ENCODE measurements around the gene TMED1. TPM values are rescaled to one million over a fixed set of nuclear protein-coding genes. Genes with fewer than 3 reads are reported as not detected.

The TMED1 gene
- total RNA-seq = 30.0 to 35.0 TPM (median 30.9 TPM) in 3 replicates

GRCh38 chr19:10835754-10836478 lies at the start of gene TMED1:
TMED1 (minus strand) TSS chr19:10836212; CDS start chr19:10836191, 21 bp downstream.
- H3K27ac Mint-ChIP-seq = peak within 1 kb of the TSS; percentile 99
- H3K4me3 Mint-ChIP-seq = peak within 1 kb of the TSS; percentile 90
- peak; percentile 40 for TF ChIP-seq CTCF (IDR thresholded peaks at IDR 0.05; ENCODE audit: unreplicated experiment)
- DNase-seq (ENCODE audit: low spot score in 2 of 2, unreplicated experiment in 2 of 2) = peak; percentile 98 to 99
- H3K36me3 Mint-ChIP-seq = peaks cover 6% of the 10 kb centered on the region
- peaks cover 11% of the 10 kb centered on the region for H3K4me1 Mint-ChIP-seq
- H3K27me3 Mint-ChIP-seq (ENCODE audit: low read depth) = no peaks in the 10 kb centered on the region
- H3K9me3 Mint-ChIP-seq = peaks cover 12% of the 10 kb centered on the region

GRCh38 chr19:10885201-10886169 lies 49.5 kb upstream of the TMED1 start:
- Mint-ChIP-seq H3K4me3 (no peak overlapping the region), H3K9me3 (no peaks in the 10 kb centered on the region), H3K4me1 (peaks cover 27% of the 10 kb centered on the region), H3K27me3 (ENCODE audit: low read depth) (no peaks in the 10 kb centered on the region), H3K36me3 (no peaks in the 10 kb centered on the region), H3K27ac (peak overlapping the region; percentile 91)
- TF ChIP-seq CTCF (IDR thresholded peaks at IDR 0.05; ENCODE audit: unreplicated experiment) = no peak
- DNase-seq (ENCODE audit: low spot score in 2 of 2, unreplicated experiment in 2 of 2) = no peak

GRCh38 chr19:10884274-10884673 lies 48.3 kb upstream of the TMED1 start:
- H3K27me3 Mint-ChIP-seq (ENCODE audit: low read depth) = no peaks in the 10 kb centered on the region
- H3K4me1 Mint-ChIP-seq = peaks cover 27% of the 10 kb centered on the region
- no peaks in the 10 kb centered on the region for H3K36me3 Mint-ChIP-seq
- no peak for TF ChIP-seq CTCF (IDR thresholded peaks at IDR 0.05; ENCODE audit: unreplicated experiment)
- H3K9me3 Mint-ChIP-seq = no peaks in the 10 kb centered on the region
- DNase-seq (ENCODE audit: low spot score in 2 of 2, unreplicated experiment in 2 of 2) = no peak
- H3K4me3 Mint-ChIP-seq = no peak overlapping the region
- H3K27ac Mint-ChIP-seq = no peak overlapping the region

GRCh38 chr19:10882108-10882457 lies 46.1 kb upstream of the TMED1 start:
- TF ChIP-seq CTCF (IDR thresholded peaks at IDR 0.05; ENCODE audit: unreplicated experiment) = no peak
- DNase-seq (ENCODE audit: low spot score in 2 of 2, unreplicated experiment in 2 of 2) = no peak
- Mint-ChIP-seq H3K27me3 (ENCODE audit: low read depth) (no peaks in the 10 kb centered on the region), H3K27ac (no peak overlapping the region), H3K9me3 (no peaks in the 10 kb centered on the region), H3K4me3 (no peak overlapping the region), H3K36me3 (no peaks in the 10 kb centered on the region), H3K4me1 (peaks cover 10% of the 10 kb centered on the region)

GRCh38 chr19:10881403-10882107 lies 45.5 kb upstream of the TMED1 start:
- no peak overlapping the region for H3K4me3 Mint-ChIP-seq
- no peaks in the 10 kb centered on the region for H3K36me3 Mint-ChIP-seq
- H3K27me3 Mint-ChIP-seq (ENCODE audit: low read depth) = no peaks in the 10 kb centered on the region
- H3K27ac Mint-ChIP-seq = no peak overlapping the region
- H3K9me3 Mint-ChIP-seq = no peaks in the 10 kb centered on the region
- no peak for DNase-seq (ENCODE audit: low spot score in 2 of 2, unreplicated experiment in 2 of 2)
- no peak for TF ChIP-seq CTCF (IDR thresholded peaks at IDR 0.05; ENCODE audit: unreplicated experiment)
- peaks cover 9% of the 10 kb centered on the region for H3K4me1 Mint-ChIP-seq

Data from mesothelial cell of epicardium (in vitro differentiated cells).